ENCODE results near the gene CMSS1. TPM values are rescaled to one million over a fixed set of nuclear protein-coding genes. Genes with fewer than 3 reads are reported as not detected.

Gene CMSS1
- total RNA-seq, 1 donor from 2014 or later, result 41.1 TPM

GRCh38 chr3:99972380-99973104, 154.9 kb downstream of the CMSS1 start:
- CTCF ChIA-PET, result interaction anchor here (0.9 kb wide), 1 partner anchor 10 kb away, joined by 3 read pairs; no protein-coding TSS in a partner anchor
- no peak for ATAC-seq (ENCODE audit: low read depth)
- intact Hi-C loops (cut with micrococcal nuclease), result no loop called here
- Mint-ChIP-seq H3K27ac (no peak overlapping the region), H3K27me3 (no peaks in the 10 kb centered on the region), H3K36me3 (ENCODE audit: low read depth) (peaks cover 3% of the 10 kb centered on the region), H3K4me1 (peaks cover 2% of the 10 kb centered on the region), H3K4me3 (no peak overlapping the region), H3K9me3 (peaks cover 4% of the 10 kb centered on the region)
- POLR2A ChIA-PET, result no interaction called here
- TF ChIP-seq CTCF (IDR thresholded peaks at IDR 0.05), result no peak
- DNase-seq, result no peak

GRCh38 chr3:99974989-99975388, 157.3 kb downstream of the CMSS1 start:
- no peak for TF ChIP-seq CTCF (IDR thresholded peaks at IDR 0.05)
- POLR2A ChIA-PET, result no interaction called here
- H3K4me1 Mint-ChIP-seq, result peaks cover 7% of the 10 kb centered on the region
- no peak for DNase-seq
- H3K9me3 Mint-ChIP-seq, result peaks cover 4% of the 10 kb centered on the region
- intact Hi-C loops (cut with micrococcal nuclease), result no loop called here
- H3K4me3 Mint-ChIP-seq, result no peak overlapping the region
- CTCF ChIA-PET, result no interaction called here
- H3K27ac Mint-ChIP-seq, result no peak overlapping the region
- peaks cover 2% of the 10 kb centered on the region for H3K36me3 Mint-ChIP-seq (ENCODE audit: low read depth)
- ATAC-seq (ENCODE audit: low read depth), result no peak
- no peaks in the 10 kb centered on the region for H3K27me3 Mint-ChIP-seq

GRCh38 chr3:99976584-99976983, 158.9 kb downstream of the CMSS1 start:
- H3K4me3 Mint-ChIP-seq, result no peak overlapping the region
- peaks cover 7% of the 10 kb centered on the region for H3K4me1 Mint-ChIP-seq
- no peak for TF ChIP-seq CTCF (IDR thresholded peaks at IDR 0.05)
- intact Hi-C loops (cut with micrococcal nuclease), result no loop called here
- peaks cover 2% of the 10 kb centered on the region for H3K36me3 Mint-ChIP-seq (ENCODE audit: low read depth)
- POLR2A ChIA-PET, result no interaction called here
- ATAC-seq (ENCODE audit: low read depth), result no peak
- CTCF ChIA-PET, result no interaction called here
- no peak for DNase-seq
- H3K9me3 Mint-ChIP-seq, result peaks cover 4% of the 10 kb centered on the region
- H3K27ac Mint-ChIP-seq, result no peak overlapping the region
- no peaks in the 10 kb centered on the region for H3K27me3 Mint-ChIP-seq

- POLR2A ChIA-PET, result no interaction called here
- H3K27me3 Mint-ChIP-seq, result no peaks in the 10 kb centered on the region
- peaks cover 4% of the 10 kb centered on the region for H3K9me3 Mint-ChIP-seq
- peaks cover 11% of the 10 kb centered on the region for H3K4me1 Mint-ChIP-seq
- no peak for DNase-seq
- H3K27ac Mint-ChIP-seq, result no peak overlapping the region
- intact Hi-C loops (cut with micrococcal nuclease), result no loop called here
- ATAC-seq (ENCODE audit: low read depth), result no peak
- H3K4me3 Mint-ChIP-seq, result no peak overlapping the region
- TF ChIP-seq CTCF (IDR thresholded peaks at IDR 0.05), result no peak
- H3K36me3 Mint-ChIP-seq (ENCODE audit: low read depth), result peaks cover 2% of the 10 kb centered on the region
- CTCF ChIA-PET, result no interaction called here
Observed at GRCh38 chr3:99978221-99978620, 160.6 kb downstream of the CMSS1 start.

GRCh38 chr3:99980606-99981005, 162.9 kb downstream of the CMSS1 start:
- Mint-ChIP-seq H3K9me3 (peaks cover 4% of the 10 kb centered on the region), H3K4me1 (peaks cover 11% of the 10 kb centered on the region), H3K36me3 (ENCODE audit: low read depth) (peaks cover 5% of the 10 kb centered on the region), H3K27me3 (no peaks in the 10 kb centered on the region), H3K4me3 (no peak overlapping the region), H3K27ac (no peak overlapping the region)
- ChIA-PET POLR2A (no interaction called here), CTCF (no interaction called here)
- intact Hi-C loops (cut with micrococcal nuclease), result no loop called here
- no peak for DNase-seq
- TF ChIP-seq CTCF (IDR thresholded peaks at IDR 0.05), result no peak
- no peak for ATAC-seq (ENCODE audit: low read depth)

Data from activated B cell treated with CpG ODN at 0.5 μM for 24 hours (primary cell).